Activated B cell treated with CpG ODN at 0.5 μM for 24 hours (primary cell): ENCODE data around the gene VAC14. TPM values are rescaled to one million over a fixed set of nuclear protein-coding genes. Genes with fewer than 3 reads are reported as not detected.

ENCODE experiments used
- ATAC-seq: fragments of 200-7000 bp; cut with Tn5 transposase; one replicate; pipeline ENCODE4 v1.10.0; 2021; ENCODE audit warnings: low read depth, mild to moderate bottlenecking, moderate library complexity
- CTCF ChIA-PET: fragments of 350-600 bp; sonication (Branson Sonifier 250); formaldehyde crosslinking; loops from one replicate; lab custom pipeline; 2021; ENCODE audit warnings: antibody characterized with exemption; lab: Charles Lee
- POLR2A ChIA-PET: fragments of 350-600 bp; sonication (Branson Sonifier 250); formaldehyde crosslinking; loops from one replicate; lab custom pipeline; 2021; ENCODE audit warnings: antibody characterized with exemption; lab: Charles Lee
- DNase-seq: peaks from one replicate; pipeline ENCODE4 v3.0.0; 2022
- H3K27ac Mint-ChIP-seq: one replicate; pipeline ENCODE4 v1.8.0; 2020; ENCODE audit warnings: mixed read lengths
- H3K27me3 Mint-ChIP-seq: one replicate; pipeline ENCODE4 v1.8.0; 2021; ENCODE audit warnings: mixed read lengths
- H3K36me3 Mint-ChIP-seq: one replicate; pipeline ENCODE4 v1.8.0; 2021; ENCODE audit warnings: low read depth, mixed read lengths
- H3K4me1 Mint-ChIP-seq: one replicate; pipeline ENCODE4 v1.8.0; 2021; ENCODE audit warnings: mixed read lengths
- H3K4me3 Mint-ChIP-seq: one replicate; pipeline ENCODE4 v1.8.0; 2020; ENCODE audit warnings: mild to moderate bottlenecking, mixed read lengths
- H3K9me3 Mint-ChIP-seq: one replicate; pipeline ENCODE4 v1.8.0; 2020; ENCODE audit warnings: mixed read lengths
- CTCF ChIP-seq: fragments of 200-600 bp; IDR thresholded peaks from one replicate; pipeline ENCODE4 v1.8.0; 2022; ENCODE audit warnings: antibody characterized with exemption, mild to moderate bottlenecking
- intact Hi-C: fragments of 100-400 bp; cut with micrococcal nuclease; formaldehyde crosslinking; loops from one replicate; pipeline ENCODE4 v1.15.1; 2024
- total RNA-seq: library from RNA; stranded (reverse); gene quantifications from 2 replicates; pipeline ENCODE4 v1.2.3, GENCODE V29; 2022

The VAC14 gene
- total RNA-seq, 1 donor from 2014 or later, result 53.4 TPM

DNA sequence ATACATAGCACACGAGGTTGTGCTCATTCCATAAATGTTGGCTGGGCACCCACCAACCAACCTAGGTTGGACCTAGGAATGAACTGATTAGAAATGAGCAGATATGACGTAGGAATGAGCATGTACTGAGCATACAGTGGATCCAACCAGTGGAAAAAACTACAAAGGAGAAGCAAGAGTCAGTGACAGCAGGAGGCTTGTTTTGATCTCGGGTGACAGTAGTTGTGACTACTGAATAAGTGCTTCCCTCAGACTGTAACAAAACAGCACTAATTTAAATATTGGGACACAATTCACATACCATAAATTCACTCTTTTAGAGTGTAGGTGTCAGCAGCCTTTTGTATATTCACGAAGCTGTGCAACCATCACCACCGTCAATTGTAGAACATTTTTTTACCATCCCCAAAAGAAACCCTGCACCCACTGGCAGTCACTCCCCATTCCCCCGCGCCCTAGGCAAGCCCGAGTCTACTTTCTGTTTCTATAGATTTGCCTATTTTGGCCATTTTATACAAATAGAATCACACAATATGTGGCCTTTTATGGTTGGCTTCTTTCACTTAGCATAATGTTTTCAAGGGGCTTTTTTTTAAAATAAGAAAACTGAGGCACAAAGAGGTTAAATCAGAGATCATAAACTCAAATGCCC, 7.0 kb downstream of the VAC14 start:
- H3K9me3 Mint-ChIP-seq, result no peaks in the 10 kb centered on the region
- DNase-seq, result no peak
- TF ChIP-seq CTCF, result no peak
- no peak overlapping the region for H3K4me3 Mint-ChIP-seq
- no peak for ATAC-seq
- POLR2A ChIA-PET, result no interaction called here
- CTCF ChIA-PET, result no interaction called here
- H3K36me3 Mint-ChIP-seq, result peaks cover 33% of the 10 kb centered on the region
- no peaks in the 10 kb centered on the region for H3K27me3 Mint-ChIP-seq
- intact Hi-C loops, result no loop called here
- H3K27ac Mint-ChIP-seq, result no peak overlapping the region
- H3K4me1 Mint-ChIP-seq, result peaks cover 33% of the 10 kb centered on the region

GRCh38 chr16:70790815-70791214, 10.1 kb downstream of the VAC14 start:
- CTCF ChIA-PET, result no interaction called here
- ATAC-seq (no peak), DNase-seq (no peak)
- Mint-ChIP-seq H3K27me3 (no peaks in the 10 kb centered on the region), H3K4me3 (no peak overlapping the region), H3K36me3 (peaks cover 43% of the 10 kb centered on the region), H3K4me1 (peaks cover 21% of the 10 kb centered on the region), H3K9me3 (no peaks in the 10 kb centered on the region), H3K27ac (no peak overlapping the region)
- TF ChIP-seq CTCF, result no peak
- intact Hi-C loops, result no loop called here
- POLR2A ChIA-PET, result no interaction called here

- no peak overlapping the region for H3K4me3 Mint-ChIP-seq
- H3K4me1 Mint-ChIP-seq, result peaks cover 17% of the 10 kb centered on the region
- CTCF ChIA-PET, result no interaction called here
- ATAC-seq (no peak), DNase-seq (no peak)
- H3K9me3 Mint-ChIP-seq, result no peaks in the 10 kb centered on the region
- no peak for TF ChIP-seq CTCF
- H3K27me3 Mint-ChIP-seq, result no peaks in the 10 kb centered on the region
- POLR2A ChIA-PET, result no interaction called here
- H3K27ac Mint-ChIP-seq, result no peak overlapping the region
- intact Hi-C loops, result no loop called here
- peaks cover 52% of the 10 kb centered on the region for H3K36me3 Mint-ChIP-seq
Observed at GRCh38 chr16:70789595-70790447, 11.1 kb downstream of the VAC14 start.

GRCh38 chr16:70788668-70789594, 12.0 kb downstream of the VAC14 start:
- DNase-seq, result no peak
- H3K27me3 Mint-ChIP-seq, result no peaks in the 10 kb centered on the region
- no peak for TF ChIP-seq CTCF
- H3K9me3 Mint-ChIP-seq, result no peaks in the 10 kb centered on the region
- H3K4me3 Mint-ChIP-seq, result no peak overlapping the region
- H3K4me1 Mint-ChIP-seq, result peaks cover 13% of the 10 kb centered on the region
- H3K27ac Mint-ChIP-seq, result no peak overlapping the region
- no peak for ATAC-seq
- POLR2A ChIA-PET, result no interaction called here
- CTCF ChIA-PET, result no interaction called here
- peaks cover 61% of the 10 kb centered on the region for H3K36me3 Mint-ChIP-seq
- intact Hi-C loops, result no loop called here
